NCI-H446 treated with DMSO at 0.1 percent for 48 hours (cell line): ENCODE results near the gene TTLL8.
"Not testable (repeated sequence)": the region's sequence is repeated elsewhere in the genome, so short reads cannot be mapped to it uniquely, and the experiment has no call there.

Experiments used
- DNase-seq: peaks from one replicate; lab custom pipeline; 2025; lab: John Stamatoyannopoulos, UW

TTLL8 gene

DNA sequence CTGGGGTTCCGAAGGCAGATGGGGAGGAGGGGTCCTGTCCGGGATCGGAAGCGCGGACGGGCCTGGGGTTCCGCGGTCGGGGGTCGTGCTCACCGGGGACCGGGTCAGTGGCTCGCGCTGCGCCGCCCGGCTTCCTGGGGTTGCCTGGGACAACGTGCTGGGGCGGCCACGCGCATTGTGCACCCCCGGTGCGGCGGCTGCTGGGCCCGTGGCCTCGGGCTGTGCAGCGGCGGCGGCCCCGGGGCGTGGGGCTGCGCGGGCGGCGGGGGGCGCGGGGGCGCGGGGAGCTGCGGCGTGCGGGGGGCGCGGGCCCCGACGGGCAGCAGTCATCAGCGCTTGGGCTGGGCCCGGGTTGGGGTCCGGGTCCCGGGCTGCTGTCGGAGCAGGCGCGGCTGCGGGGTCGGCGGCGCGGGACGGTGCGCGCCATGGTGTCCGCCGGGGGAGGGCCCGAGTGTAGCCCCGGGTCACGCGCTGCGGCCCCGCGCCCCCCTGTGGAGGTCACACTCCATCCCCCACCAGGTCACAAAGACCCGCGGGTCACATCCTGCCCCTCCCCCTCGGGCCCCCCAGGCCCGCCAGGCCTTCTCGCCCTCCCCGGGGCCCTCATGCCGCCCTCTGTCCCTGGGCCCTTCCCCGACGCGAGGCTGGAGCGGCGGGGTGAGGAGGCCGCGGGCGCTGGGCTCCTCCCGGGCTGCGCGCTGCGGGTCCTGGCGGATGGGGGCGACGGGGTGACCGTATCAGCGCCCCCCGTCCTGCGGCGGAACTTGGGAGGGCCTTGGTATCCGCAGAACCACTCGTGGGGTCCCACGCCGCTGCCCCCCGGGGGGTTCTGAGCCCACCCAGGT, at the start of gene TTLL8:
TSS of gene TTLL8 (minus strand) at position 238 of the 845 bp plus-strand sequence.
- DNase-seq: no peak

DNA sequence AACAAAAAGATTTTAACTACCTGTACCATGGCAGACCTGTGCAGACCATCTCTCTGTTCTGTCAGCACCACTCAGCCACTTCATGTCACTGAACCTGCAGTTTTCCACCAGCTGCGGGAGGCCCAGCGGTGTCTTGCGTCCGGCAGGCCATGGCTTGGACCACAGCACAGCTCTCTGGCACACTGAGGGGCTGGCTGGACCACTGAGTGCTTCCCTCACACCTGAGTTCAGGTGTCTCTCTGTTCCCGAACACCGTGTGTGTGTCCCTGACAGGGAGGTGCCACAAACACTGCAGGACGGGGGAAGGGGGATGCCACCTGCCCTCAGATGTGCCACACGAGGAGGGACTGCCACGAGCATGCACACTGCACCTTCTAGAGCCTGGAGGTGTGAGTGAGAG, 49.4 kb upstream of the TTLL8 start:
- no peak for DNase-seq

DNA sequence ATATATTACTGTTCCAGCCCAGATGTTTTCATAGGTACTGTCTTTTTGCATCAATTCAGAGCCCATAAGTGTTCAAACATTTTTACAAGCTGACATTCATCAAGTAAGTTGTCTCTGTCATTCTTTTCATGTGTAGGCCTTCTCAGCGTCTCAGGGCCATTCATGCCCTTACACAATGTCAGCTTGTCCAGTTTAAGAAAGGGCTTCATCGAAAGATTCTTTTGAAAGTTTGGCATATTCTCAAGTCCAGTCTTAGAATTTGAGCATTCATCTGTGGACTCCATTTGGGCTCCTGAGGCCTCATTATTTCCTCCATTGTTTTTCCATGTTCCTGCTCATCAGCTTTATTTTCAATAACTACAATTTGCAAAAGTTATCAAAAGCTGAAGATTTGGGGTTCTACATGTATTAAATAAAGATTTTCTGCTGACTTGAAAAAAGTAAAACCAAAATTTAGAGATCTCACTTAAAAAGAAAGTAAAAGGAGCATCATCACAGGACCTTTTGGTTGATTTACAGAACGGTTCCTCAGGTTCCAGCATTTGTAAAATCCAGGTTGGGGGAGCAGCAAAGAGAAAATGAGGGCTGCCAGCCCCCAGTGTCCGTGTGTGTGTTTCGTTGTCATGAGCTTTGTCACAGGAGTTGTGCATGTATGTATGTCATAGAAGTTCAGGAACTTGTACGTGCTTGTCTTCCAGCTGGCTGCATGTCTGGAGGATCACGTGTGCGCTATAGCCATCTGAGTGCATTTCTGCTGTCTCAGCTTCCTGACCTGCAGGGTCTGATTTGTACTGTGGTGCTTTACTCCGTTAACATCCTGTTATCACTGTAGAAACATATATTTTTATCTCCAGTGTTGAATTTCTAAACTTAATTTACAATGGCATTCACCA, 47.4 kb upstream of the TTLL8 start:
- DNase-seq: no peak

DNA sequence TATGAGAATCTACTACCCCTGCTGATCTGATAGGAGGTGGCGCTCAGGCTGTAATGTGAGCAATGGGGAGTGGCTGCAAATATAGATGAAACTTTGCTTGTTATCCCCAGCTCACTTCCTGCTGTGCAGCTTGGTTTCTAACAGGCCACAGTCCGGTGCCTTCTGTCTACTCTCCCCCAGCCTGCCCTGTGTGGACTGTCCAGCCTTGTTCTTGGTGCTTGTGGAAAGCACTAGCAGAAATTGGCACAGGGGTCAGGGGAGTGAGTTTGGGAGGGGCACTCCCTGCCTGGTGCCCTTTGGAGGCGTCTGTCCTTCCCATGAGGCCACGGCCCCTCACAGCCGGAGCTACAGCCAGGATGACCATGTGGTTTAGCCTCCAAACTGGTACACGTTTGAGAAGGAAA, 46.0 kb upstream of the TTLL8 start:
- DNase-seq: no peak

DNA sequence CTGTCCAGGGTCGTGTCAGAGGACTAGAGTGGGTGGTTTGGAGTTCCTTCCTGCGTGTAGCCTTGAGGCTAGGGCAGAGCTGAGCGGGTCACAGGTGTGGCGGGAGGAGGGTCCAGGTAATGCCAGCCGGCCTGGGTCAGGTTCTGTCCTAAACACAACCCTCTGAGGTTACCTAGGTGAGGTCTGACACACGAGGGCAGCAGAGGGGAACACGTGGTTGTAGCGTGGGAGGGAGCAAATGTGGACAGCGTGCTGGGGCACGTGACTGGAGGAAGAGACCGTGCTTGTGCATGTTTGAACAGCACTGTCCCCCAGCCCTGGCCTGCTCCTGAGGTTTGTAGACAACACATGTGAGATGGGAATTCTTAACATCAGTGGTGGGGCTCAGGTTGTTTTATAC, 44.8 kb upstream of the TTLL8 start:
- no peak for DNase-seq

DNA sequence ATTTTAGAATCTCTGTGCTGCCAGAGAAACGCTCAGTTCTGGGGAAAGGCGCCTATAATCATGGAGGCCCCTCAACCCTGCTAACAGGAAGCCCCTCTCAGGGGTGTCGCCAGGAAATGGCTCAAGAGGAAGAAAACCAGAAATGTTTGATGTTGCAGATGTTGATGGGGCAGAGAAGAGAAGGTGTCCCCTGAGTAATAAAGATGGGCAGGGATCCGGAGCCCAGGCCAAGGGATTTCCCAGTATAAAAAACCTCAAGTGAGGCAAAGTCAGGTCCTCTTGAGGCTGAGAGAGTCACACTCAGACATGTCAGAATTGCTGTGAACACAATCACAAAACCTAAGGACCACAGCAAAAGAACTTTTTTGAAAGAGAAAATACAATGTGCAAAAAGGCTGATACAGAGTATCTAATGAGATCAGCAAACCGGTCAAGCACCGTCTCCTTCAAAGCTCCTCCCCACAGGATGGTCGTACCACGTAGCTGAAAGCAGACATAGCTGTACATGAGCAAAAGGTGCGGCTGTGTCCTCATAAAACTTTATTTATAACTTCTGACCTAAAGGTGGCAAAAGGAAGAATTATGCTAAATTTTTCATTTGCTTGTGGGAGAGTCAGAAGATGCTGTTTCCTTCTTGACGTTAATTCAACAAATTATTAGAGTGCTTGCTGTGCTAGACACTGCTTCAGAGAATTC, 43.9 kb upstream of the TTLL8 start:
- no peak for DNase-seq

DNA sequence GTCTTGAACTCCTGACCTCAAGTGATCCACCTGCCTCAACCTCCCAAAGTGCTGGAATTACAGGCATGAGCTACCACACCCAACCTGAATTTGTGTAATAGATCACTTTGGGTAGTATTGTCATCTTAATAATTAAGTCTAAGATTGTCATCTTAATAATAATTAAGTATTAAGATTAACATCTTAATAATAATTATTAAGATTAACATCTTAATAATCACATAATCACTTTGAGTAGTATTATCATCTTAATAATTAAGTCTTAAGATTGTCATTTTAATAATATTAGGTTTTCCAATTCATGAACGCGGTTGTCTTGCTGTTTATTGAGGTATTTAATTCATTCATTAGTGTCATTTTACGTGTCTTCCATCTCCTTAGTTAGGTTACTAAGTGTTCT, 40.0 kb upstream of the TTLL8 start:
- DNase-seq: no peak

DNA sequence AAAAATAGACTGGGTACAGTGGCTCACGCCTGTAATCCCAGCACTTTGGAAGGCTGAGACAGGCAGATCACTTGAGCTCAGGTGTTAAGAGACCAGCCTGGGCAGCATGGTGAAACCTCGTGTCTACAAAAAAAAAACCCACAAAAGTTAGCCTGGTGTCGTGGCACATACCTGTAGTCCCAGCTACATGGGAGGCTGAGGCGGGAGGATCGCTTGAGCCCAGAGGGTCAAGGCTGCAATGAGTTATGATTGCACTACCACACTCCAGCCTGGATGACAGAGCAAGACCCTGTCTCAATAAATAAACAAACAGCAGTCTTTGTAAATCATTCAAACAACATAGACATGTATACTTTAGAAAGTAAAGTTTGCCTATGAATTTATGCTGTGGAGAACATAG, 34.2 kb upstream of the TTLL8 start:
- DNase-seq: no peak

DNA sequence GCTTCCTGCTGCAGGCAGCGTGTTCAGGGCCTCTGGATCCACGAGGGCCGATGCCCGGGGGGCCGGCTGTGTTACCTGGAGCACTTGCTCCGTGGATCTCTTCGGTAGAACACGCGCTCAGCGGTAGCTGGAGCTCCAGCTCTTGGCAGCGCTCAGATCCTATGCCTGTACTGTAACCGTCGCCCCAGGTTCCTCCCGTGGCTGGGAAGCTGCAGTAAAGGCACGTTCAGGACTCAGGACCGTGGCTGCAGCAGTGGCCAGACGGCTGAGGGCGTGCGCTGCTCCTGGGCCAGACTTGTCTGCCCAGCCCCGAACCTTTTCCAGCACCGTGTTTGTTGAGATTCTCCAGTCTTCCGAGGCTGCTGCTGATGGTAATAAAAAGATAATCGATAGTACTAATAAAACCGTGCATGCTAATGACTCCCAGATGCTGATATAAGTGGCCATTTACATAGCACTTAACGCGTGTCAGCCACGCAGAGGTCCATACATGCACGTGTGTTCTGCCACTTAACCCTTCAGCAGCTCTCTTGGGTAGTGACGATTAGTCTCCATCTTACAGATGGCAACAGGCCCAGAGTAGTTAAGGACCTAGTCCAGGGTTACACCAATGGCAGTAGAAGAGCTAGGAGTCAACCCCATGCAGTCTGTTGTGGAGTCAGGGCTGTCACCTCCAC, 33.1 kb upstream of the TTLL8 start:
- no peak for DNase-seq

DNA sequence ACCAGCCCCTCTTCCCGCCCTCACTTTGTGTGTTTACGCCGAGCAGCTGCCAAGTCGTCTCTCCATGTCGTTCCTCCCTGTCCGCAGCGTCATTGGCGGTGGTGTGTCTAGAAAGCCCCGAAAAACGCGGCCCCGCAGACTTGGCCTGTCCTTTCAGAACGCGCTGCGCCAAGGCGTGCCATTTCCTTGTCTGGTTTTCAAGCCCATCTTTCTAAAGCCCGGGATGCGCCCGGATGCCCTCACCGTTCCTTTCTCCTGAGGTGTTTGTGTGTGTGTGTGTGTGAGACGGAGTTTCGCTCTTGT, 32.3 kb upstream of the TTLL8 start:
- DNase-seq: no peak

DNA sequence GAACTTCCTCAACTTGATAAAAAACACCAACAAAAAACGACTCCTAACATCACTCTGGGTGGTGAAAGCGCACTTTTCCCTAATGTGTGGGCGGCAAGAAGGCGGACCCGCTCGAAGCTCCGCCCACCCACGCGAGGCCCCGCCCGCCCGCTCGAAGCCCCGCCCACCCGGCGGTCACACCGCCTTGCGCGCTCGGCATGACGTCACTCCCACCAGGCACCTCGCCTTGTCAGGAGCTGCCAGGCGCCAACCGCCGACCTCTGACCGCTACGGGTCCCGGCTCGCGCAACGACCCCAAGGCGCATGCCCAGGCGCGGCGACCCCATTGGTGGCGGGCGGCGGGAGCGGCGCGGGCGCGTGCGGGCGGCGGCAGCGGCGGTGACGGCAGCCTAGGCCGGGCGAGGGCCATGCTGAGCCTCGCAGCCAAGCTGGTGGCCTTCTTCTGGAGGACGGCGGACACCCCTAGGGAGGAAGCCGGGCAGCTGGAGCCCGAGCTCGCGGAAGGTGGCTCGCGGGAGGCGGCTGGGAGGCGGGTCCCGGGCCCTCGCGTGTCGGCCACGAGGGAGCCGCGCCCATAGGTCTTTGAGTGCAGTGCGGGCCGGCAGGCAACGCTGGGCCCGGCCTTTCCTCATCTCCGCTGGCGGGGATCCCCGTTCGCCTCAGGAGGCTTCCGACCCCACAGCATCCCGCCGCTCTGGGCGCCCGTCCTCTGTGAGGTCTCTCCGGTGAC, 31.7 kb upstream of the TTLL8 start, which contains the start of gene MOV10L1:
TSS of gene MOV10L1 (plus strand) at position 325 of the 730 bp plus-strand sequence. CDS start at position 408, 83 bp downstream.
- DNase-seq: no peak

DNA sequence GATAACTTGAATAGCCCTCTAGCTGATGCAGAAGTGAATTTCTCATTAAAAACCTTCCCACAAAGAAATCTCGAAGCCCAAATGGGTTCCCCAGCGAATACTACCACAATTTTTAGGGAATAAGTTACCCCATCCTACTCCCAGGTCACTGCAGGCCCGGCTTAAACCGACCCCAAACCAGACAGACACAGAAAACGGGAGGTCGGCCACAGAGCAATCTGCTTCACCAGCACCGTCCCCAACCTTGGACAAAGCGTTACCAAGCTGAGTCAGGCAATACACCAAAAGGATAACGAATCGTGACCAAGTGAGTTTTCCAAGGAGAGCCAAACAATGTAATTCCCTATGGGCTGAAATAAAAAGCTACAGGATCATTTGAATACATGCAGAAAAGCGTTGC, 31.1 kb upstream of the TTLL8 start:
- no peak for DNase-seq

DNA sequence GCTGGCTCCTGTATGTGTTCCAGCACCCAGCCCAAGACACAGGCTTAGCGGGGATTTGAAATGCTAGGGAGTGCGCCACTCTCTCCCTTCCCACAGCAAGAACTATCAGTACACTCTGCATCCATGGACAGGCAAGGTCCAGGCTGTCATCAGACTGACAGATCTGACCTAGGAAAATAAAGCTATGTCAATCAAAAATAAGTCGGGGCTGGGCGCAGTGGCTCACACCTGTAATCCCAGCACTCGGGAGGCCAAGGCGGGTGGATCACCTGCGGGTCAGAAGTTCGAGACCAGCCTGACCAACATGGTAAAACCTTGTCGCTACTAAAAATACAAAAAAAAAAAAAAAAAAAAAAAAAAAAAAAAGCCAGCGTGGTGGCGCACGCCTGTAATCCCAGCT, 30.0 kb upstream of the TTLL8 start:
- DNase-seq: no peak

DNA sequence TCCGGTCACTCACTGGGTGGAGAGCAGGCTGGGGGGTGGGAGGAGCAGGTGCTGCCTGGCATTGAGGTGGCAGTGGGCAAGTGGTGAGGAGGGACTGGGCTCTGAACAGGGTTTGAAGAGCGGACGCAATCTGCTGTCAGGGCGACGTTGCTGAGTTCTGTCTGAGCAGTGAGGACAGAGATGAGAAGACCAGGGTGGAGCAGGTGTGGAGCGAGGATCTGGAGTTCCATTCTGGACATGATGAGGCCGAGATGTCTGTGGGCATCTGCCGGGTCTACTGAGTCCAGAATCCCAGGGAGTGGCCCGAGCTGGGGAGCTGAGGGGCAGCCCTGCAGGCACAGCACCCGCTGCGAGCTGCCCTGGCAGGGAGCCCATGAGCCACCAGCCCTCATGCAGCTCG, 29.5 kb upstream of the TTLL8 start:
- no peak for DNase-seq

DNA sequence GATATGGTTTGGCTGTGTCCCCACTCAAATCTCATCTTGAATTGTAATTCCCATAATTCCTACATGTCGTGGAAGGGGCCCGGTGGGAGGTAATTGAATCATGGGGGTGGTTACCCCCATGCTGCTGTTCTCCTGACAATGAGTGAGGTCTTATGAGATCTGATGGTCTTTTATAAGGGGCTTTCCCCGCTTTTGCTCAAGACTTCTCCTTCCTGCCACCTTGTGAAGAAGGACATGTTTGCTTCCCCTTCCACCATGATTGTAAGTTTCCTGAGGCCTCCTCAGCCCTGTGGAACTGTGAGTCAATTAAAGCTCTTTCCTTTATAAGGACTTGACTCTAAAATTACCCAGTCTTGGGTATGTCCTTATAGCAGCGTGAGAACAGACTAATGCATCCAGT, 28.9 kb upstream of the TTLL8 start:
- not testable (repeated sequence) for DNase-seq

DNA sequence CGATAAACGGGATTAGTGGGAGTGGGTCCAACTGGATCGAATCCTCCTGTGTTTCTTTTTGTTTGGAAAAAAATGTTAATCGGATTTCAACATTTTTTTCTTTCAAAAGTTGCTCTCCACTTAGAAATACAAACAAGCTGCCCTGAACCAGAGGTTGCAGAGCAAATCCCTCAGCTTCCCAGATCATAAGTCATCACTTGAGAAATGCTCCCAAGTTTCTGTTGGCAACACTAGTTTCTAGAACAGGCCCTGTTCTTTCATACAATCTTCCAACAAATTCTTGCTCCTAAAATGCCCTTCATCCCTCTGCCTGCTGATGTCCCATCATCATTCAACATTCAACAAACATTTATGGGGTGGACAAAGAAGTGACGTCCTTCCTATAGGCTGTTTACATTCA, 28.4 kb upstream of the TTLL8 start:
- DNase-seq: no peak

DNA sequence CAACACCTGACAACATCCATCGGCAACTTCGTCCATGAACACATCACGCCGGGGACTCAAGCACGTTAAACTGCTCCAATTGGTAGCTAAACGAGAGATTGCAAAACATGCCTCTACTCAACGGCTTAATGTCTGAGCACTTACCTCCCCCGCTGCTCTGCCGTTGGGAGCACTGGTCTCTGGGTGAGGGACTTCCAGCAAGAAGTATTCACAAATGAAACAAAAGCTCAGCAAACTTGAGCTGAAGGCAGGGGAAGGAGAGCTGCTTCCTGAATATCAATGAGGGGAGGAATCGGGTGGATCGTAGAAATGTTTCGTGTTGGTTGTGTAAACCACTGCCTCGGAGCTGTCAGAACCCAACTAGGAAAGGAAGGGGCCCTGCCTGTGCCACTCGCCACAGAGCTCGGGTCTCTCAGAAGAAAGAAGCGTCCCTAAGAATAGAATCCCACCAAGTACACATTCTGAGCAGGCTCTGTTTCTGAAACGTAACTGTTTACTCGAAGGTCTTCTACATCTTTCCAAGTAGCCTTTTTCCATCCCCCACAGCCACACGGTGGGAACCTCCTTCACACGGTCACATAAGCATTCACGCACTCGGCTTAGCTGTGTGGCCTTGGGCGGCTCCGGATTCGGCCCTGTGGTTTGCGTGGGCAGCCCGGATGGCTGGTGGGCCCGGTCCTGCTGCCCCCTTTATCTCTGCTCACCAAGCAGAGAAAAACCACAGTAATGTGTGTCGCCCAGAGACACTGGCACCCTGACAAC, 27.3 kb upstream of the TTLL8 start, which contains the start of gene MLC1:
TSS of gene MLC1 (minus strand) at position 216 of the 762 bp plus-strand sequence. CDS start 524 bp downstream, outside the sequence.
- DNase-seq: no peak

DNA sequence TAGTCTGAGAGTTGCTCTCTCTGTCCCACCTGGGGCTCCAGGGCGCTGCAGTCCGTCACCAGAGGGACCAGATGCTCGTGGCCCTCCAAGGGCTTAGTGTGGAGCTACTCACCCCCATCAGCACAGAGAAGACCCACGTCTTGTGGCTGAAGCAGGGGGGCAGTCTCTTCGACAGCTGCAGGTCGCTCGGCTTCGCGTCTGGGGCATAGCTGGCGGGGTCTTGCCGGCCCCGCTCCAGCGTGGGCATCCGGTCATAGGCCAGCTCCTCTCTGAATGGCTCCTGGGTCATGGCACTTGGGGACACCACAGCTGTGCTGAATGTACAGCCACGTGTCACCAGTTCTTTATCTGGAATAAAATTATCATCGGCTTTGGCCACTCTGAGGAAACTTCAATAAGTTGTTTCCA, 26.5 kb upstream of the TTLL8 start:
- DNase-seq: no peak

DNA sequence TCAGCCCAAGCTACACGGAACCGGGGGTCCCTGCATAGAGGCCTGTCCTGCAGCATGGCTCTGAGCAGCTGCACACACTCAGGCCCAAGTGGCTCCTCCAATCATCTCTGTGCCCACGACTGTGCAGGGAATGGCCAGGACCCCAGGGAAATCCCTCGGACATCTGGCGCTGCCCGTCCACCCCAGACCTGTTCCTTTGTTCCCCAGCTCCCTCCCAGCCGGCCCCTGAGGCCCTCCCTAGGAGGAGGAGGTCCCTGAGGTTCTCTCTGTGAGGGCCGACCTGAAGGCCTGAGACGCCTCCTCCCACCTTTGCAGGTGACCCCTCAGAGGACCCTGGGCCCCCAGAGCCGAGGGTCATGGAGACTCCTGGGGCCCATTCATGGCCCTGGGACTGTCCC, 26.0 kb upstream of the TTLL8 start:
- DNase-seq: no peak

DNA sequence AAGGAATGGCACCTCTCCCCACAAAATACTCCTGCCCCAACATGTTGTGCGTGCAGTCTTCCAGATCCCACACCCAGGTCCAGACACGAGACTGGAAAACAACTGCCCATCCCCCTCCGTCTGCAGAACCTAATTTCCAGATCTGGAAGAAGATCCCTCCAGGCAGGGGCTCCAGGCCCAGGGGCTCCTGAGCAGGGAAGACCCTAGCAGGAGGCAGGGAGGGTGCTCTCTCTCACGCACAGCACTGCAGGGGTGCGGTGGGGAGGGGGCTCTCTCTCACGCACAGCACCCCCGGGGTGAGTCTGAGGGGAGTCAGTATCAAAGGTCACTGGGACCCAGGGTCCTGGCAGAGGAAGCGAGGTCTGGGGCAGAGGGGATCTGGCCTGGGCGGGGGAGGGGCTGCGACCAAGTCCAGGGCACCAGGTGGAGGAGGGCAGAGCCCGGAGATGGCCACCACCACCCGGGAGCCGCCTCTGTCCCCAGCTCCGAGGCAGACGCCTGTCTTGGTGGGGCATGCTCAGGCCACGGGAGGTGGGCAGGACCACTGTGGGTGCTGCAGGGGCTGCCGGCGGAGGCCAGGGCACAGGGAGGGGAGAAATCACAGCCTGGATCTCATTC, 25.5 kb upstream of the TTLL8 start:
- DNase-seq: no peak
